Neuron (in vitro differentiated cells): ENCODE data around the gene GIMAP8.
"Not testable (repeated sequence)": the region's sequence is repeated elsewhere in the genome, so short reads cannot be mapped to it uniquely, and the experiment has no call there.

Experiments
- H2AFZ ChIP-seq: one replicate; pipeline ENCODE4 v1.6.1; 2013; ENCODE audit warnings: low read depth, mild to moderate bottlenecking, inconsistent platforms, low read length, moderate library complexity
- H3K27me3 ChIP-seq: one replicate; pipeline ENCODE4 v1.6.1; 2013; ENCODE audit warnings: low read length; ENCODE audit not compliant: insufficient read depth
- H3K36me3 ChIP-seq: one replicate; pipeline ENCODE4 v1.6.1; 2013; ENCODE audit warnings: low read length; ENCODE audit not compliant: insufficient read depth
- H3K4me1 ChIP-seq: one replicate; pipeline ENCODE4 v1.6.1; 2013; ENCODE audit warnings: low read length; ENCODE audit not compliant: insufficient read depth
- H3K4me3 ChIP-seq: 2 replicates; pipeline ENCODE4 v1.5.1; 2013; ENCODE audit warnings: mild to moderate bottlenecking, low read length, moderate library complexity
- H3K9me3 ChIP-seq: one replicate; pipeline ENCODE4 v1.6.1; 2013; ENCODE audit warnings: low read length

GIMAP8 gene

GRCh38 chr7:150503581-150503980 lies 53.2 kb downstream of the GIMAP8 start:
- H2AFZ ChIP-seq: no peak overlapping the region
- H3K36me3 ChIP-seq: no peaks in the 10 kb centered on the region
- H3K4me1 ChIP-seq: no peaks in the 10 kb centered on the region
- no peaks in the 10 kb centered on the region for H3K9me3 ChIP-seq
- no peak overlapping the region for H3K4me3 ChIP-seq
- H3K27me3 ChIP-seq: no peaks in the 10 kb centered on the region

DNA sequence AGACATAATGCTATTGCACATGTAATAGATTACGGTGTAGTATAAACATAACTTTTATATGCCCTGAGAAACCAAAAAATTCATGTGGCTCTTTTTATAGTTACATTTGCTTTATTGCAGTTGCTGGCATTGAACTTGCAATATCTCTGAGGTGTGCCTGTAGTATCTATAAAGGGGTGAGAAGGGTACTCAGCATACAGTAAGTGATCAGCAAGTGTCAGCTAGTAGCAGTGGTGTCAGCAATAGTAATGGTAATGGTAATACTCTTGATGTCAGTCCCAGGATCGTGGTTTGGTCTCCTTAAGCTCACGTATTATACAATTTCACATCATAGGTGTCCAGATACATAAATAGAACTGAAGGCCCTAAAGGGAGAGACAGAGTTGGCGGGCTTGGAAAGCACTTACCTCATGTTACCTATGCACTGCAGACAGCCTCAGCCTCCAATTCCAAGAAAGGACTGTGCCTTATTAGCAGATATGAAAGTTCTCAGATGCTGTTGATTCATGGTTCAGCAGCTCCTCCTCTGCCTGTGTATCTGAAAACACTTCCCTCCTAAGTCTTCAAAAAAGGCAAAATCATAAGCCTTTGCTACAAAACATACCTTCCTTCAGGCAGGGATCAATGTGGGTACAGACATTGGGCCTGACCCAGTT lies 57.6 kb downstream of the GIMAP8 start:
- Histone ChIP-seq H3K27me3 (no peaks in the 10 kb centered on the region), H3K36me3 (no peaks in the 10 kb centered on the region), H3K9me3 (no peaks in the 10 kb centered on the region), H2AFZ (no peak overlapping the region), H3K4me1 (no peaks in the 10 kb centered on the region), H3K4me3 (no peak overlapping the region)

DNA sequence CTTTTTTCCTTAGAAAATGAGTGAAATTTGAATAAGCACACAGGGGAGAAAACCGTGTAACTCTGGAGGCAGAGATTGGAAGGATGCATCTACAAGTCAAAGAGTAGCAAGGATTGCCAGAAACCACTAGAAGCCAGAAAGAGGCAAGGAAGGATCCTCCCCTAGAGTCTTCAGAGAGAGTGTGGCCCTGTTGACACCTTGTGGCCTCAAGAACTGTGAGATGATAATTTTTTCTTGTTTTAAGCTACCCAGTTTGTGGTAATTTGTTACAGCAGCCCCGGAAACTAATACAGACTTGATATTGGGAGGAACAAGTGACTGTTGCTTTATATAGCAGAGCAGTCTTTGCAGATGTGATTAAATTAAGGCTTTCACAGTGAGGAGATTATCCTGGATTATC lies 60.6 kb downstream of the GIMAP8 start:
- H3K4me1 ChIP-seq: no peaks in the 10 kb centered on the region
- peaks cover 3% of the 10 kb centered on the region for H3K27me3 ChIP-seq
- H3K4me3 ChIP-seq: no peak overlapping the region
- H3K36me3 ChIP-seq: no peaks in the 10 kb centered on the region
- no peaks in the 10 kb centered on the region for H3K9me3 ChIP-seq
- H2AFZ ChIP-seq: no peak overlapping the region

- Histone ChIP-seq H3K4me3 (no peak overlapping the region), H3K9me3 (no peaks in the 10 kb centered on the region), H2AFZ (no peak overlapping the region), H3K4me1 (no peaks in the 10 kb centered on the region), H3K36me3 (no peaks in the 10 kb centered on the region), H3K27me3 (peaks cover 5% of the 10 kb centered on the region)
Measured at GRCh38 chr7:150513758-150514157, 63.3 kb downstream of the GIMAP8 start.

DNA sequence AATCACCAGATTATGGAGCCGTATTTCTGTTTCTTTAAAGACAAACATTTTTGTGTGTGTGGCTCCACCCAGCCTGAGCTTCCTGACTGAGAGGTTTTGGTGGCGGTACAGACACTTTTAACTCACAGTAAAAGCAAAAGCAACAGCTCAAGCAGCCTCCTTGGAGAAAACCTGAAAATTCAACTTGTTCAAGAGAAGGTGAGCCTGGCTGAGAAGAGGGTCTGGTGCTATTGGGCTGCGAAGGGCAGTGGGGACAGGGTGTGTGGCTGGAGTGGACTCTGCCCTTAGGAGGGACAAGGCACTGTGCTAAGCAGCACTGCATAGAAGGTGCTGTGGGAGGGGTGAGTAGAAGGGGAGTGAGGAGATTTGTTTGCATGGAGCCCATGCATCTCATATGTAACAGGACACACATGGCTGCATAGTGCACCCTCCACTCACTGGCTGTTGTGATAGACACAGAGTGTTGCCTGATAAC lies 64.4 kb downstream of the GIMAP8 start, which contains the start of gene GIMAP7:
GIMAP7 (plus strand) TSS at position 125 of the 475 bp plus-strand sequence. CDS start 5,103 bp downstream, outside the sequence.
- Histone ChIP-seq H3K9me3 (no peaks in the 10 kb centered on the region), H3K4me1 (no peaks in the 10 kb centered on the region), H3K4me3 (no peak within 1 kb of the TSS), H2AFZ (no peak within 1 kb of the TSS), H3K27me3 (peaks cover 5% of the 10 kb centered on the region), H3K36me3 (no peaks in the 10 kb centered on the region)

- Histone ChIP-seq H3K36me3 (no peaks in the 10 kb centered on the region), H3K4me1 (no peaks in the 10 kb centered on the region), H3K27me3 (peaks cover 5% of the 10 kb centered on the region), H2AFZ (no peak overlapping the region), H3K9me3 (no peaks in the 10 kb centered on the region), H3K4me3 (no peak overlapping the region)
Measured at GRCh38 chr7:150515248-150516147, 65.1 kb downstream of the GIMAP8 start.

DNA sequence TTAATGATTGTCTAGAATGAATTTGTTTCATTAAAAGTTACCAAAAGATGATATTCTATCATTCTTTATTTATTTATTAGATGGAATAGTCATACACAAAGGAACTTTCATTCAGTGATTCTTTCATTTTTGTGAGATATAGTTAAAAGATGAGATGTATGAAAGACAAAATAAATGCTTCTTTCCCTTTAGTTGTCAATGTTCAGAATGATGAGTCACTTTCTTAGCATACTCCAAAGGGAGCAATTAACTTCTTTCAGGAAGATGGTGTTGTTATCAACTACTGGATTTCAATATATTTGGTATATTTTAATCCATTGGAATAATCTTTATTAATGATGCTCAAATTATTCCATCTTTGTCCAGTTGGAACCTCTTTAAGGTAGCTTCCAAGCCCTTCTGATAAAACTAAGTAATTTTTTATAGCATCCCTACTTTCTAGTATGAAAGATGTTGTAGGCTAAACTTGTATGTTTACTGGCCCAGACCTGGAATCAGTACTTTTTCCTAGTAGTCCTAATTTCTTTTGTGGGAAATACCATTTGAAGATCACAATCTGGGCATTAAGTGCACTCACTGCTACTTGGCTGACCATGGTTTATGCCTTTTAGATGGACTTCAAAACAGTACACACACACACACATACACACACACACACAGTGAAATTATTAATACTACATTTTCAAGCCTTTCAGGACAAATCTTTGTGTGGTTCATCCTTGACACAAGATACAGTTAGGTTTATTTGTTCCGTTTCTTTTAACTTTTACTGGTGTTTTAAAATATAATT lies 66.7 kb downstream of the GIMAP8 start:
- H3K27me3 ChIP-seq: peaks cover 5% of the 10 kb centered on the region
- H3K4me3 ChIP-seq: no peak overlapping the region
- H2AFZ ChIP-seq: no peak overlapping the region
- H3K9me3 ChIP-seq: no peaks in the 10 kb centered on the region
- H3K36me3 ChIP-seq: no peaks in the 10 kb centered on the region
- no peaks in the 10 kb centered on the region for H3K4me1 ChIP-seq

DNA sequence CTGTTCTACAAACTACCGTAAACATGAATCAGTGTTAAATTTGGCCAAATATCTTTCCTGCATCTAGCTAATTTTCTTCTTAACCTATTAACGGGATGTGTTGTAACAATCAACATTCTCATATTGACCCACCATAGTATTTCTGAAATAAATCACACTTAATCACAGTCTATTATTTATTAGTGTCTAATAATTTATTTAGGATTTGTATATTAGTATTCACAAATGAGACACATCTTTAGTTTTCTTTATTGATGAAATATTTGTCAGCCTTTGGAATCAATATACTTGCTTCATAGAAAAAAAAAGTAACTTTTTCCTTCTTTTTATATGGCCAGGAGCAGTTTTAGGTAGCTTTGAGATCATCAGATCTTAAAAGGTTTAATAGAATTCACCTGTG lies 68.9 kb downstream of the GIMAP8 start:
- Histone ChIP-seq H3K4me3 (no peak overlapping the region), H2AFZ (no peak overlapping the region), H3K9me3 (no peaks in the 10 kb centered on the region)

DNA sequence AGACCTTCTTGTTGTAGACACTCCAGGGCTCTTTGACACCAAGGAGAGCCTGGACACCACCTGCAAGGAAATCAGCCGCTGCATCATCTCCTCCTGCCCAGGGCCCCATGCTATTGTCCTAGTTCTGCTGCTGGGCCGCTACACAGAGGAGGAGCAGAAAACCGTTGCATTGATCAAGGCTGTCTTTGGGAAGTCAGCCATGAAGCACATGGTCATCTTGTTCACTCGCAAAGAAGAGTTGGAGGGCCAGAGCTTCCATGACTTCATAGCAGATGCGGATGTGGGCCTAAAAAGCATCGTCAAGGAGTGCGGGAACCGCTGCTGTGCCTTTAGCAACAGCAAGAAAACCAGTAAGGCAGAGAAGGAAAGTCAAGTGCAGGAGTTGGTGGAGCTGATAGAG lies 69.7 kb downstream of the GIMAP8 start:
- H3K4me3 ChIP-seq: no peak overlapping the region
- H3K27me3 ChIP-seq: peaks cover 2% of the 10 kb centered on the region
- no peak overlapping the region for H2AFZ ChIP-seq
- no peaks in the 10 kb centered on the region for H3K4me1 ChIP-seq
- H3K36me3 ChIP-seq: no peaks in the 10 kb centered on the region
- no peaks in the 10 kb centered on the region for H3K9me3 ChIP-seq

More for the DNA sequence above, 68.9 kb downstream of the GIMAP8 start:
- H3K4me1 ChIP-seq: no peaks in the 10 kb centered on the region
- peaks cover 5% of the 10 kb centered on the region for H3K27me3 ChIP-seq
- no peaks in the 10 kb centered on the region for H3K36me3 ChIP-seq

DNA sequence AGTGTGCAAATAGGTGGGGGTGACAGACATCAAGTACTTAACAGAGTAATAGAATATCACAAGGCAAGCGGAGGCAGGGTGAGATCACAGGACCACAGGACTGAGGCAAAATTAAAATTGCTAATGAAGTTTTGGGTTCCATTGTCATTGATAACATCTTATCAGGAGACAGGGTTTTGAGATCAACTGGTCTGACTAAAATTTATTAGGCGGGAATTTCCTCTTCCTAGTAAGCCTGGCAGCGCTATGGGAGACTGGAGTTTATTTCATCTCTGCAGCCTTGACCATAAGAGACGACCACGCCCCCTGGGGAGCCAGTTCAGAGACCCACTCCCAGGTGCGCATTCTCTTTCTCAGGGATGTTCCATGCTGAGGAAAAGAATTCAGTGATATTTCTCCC lies 72.5 kb downstream of the GIMAP8 start:
- H3K27me3 ChIP-seq, H3K36me3 ChIP-seq, H3K4me3 ChIP-seq, H3K9me3 ChIP-seq, H3K4me1 ChIP-seq, H2AFZ ChIP-seq: not testable (repeated sequence)

GRCh38 chr7:150524018-150524417 lies 73.6 kb downstream of the GIMAP8 start:
- Histone ChIP-seq H3K9me3 (no peaks in the 10 kb centered on the region), H3K36me3 (no peaks in the 10 kb centered on the region), H3K4me3 (no peak overlapping the region), H3K4me1 (no peaks in the 10 kb centered on the region), H2AFZ (no peak overlapping the region), H3K27me3 (no peaks in the 10 kb centered on the region)
